K562 (cell line): ENCODE measurements around the gene TOMM6. TPM values are rescaled to one million over a fixed set of nuclear protein-coding genes. Genes with fewer than 3 reads are reported as not detected.

ENCODE experiments used
- ATAC-seq: fragments of 200-7000 bp; cut with Tn5 transposase; 3 replicates; pipeline ENCODE4 v1.9.1; 2020; ENCODE audit warnings: moderate library complexity
- BruUV-seq: library from RNA; stranded (reverse); fragments of 400-500 nt; replicated peaks from 2 replicates; lab custom pipeline; 2021; lab: Mats Ljungman, UMichigan
- CTCF ChIA-PET: fragments of 300-600 bp; formaldehyde crosslinking; extraction: SDS; loops from one replicate; lab custom pipeline; 2021; ENCODE audit warnings: low intra/inter-chr PET ratio; lab: Yijun Ruan, JAX
- POLR2A ChIA-PET: fragments of 300-600, 350-650 bp; sonication (Branson Sonifier 250); formaldehyde crosslinking; extraction: SDS; loops from one replicate; lab custom pipeline; 2021; ENCODE audit warnings: antibody characterized with exemption, inconsistent platforms; lab: Yijun Ruan, JAX
- DNase-seq, 4 experiments: peaks; one replicate each; pipeline versions ENCODE4 v3.0.0 to v3.0.0-alpha.2; 2011 to 2018; ENCODE audit warnings: low spot score in 3 of 4, mixed read lengths in 3 of 4; ENCODE audit errors: extremely low read depth in 1 of 4
- FAIRE-seq: peaks from 2 replicates; lab custom pipeline; 2011; peaks lifted over from hg19 to GRCh38; lab: Jason Lieb, UNC
- H2AFZ ChIP-seq: 2 replicates; pipeline ENCODE4 v1.6.0; 2011; ENCODE audit warnings: low read depth, low read length, control low read depth, inconsistent platforms
- H3K27ac ChIP-seq: fragments of 200-600 bp; 3 replicates; pipeline ENCODE4 v1.8.0; 2011; ENCODE audit warnings: low read depth, mild to moderate bottlenecking, control low read depth, inconsistent platforms, low read length, moderate library complexity, mixed read lengths; ENCODE audit errors: extremely low read depth
- H3K27me3 ChIP-seq, 2 experiments: fragments of 300-600 bp in 1 of 2; 2 replicates in 1 of 2; 3 replicates in 1 of 2; pipeline versions ENCODE4 v1.6.0 to v1.8.0; 2011; ENCODE audit warnings: inconsistent platforms in 2 of 2, low read length in 2 of 2, mild to moderate bottlenecking in 1 of 2, mixed read lengths in 1 of 2, moderate library complexity in 1 of 2; ENCODE audit not compliant: control insufficient read depth in 2 of 2, insufficient read depth in 2 of 2
- H3K36me3 ChIP-seq: fragments of 300-600 bp; 3 replicates; pipeline ENCODE4 v1.8.0; 2011; ENCODE audit warnings: mild to moderate bottlenecking, low read length, inconsistent platforms; ENCODE audit not compliant: control insufficient read depth, insufficient read depth
- H3K4me1 ChIP-seq, 2 experiments: fragments of 200-600 bp in 1 of 2; replicated peaks in 1 of 2; 2 replicates in 1 of 2; 3 replicates in 1 of 2; pipeline versions ENCODE4 v1.5.1 to v1.8.0; 2011; ENCODE audit warnings: inconsistent platforms in 2 of 2, low read length in 2 of 2, mild to moderate bottlenecking in 1 of 2, mixed read lengths in 1 of 2, moderate library complexity in 1 of 2; ENCODE audit not compliant: control insufficient read depth in 2 of 2, insufficient read depth in 2 of 2
- H3K4me2 ChIP-seq: 2 replicates; pipeline ENCODE4 v1.6.1; 2011; ENCODE audit warnings: low read length, control low read depth, inconsistent platforms, mixed read lengths; ENCODE audit not compliant: insufficient read depth
- H3K4me3 ChIP-seq: fragments of 200-600 bp; sonication (generic), shearing (Covaris generic); 2 replicates; pipeline ENCODE4 v1.5.1; 2016; ENCODE audit warnings: control low read depth, inconsistent platforms
- H3K79me2 ChIP-seq: fragments of 200-600 bp; 3 replicates; pipeline ENCODE4 v1.8.0; 2011; ENCODE audit warnings: low read length, inconsistent platforms; ENCODE audit not compliant: control insufficient read depth, insufficient read depth
- H3K9ac ChIP-seq, 2 experiments: 2 replicates each; pipeline versions ENCODE4 v1.6.0 to v1.6.1; 2011; ENCODE audit warnings: low read depth in 2 of 2, low read length in 2 of 2, control low read depth in 1 of 2, inconsistent platforms in 1 of 2, mild to moderate bottlenecking in 1 of 2, mixed read lengths in 1 of 2; ENCODE audit not compliant: insufficient read depth in 1 of 2
- H3K9me1 ChIP-seq: one replicate; pipeline ENCODE4 v1.6.0; 2011; ENCODE audit warnings: inconsistent platforms, mild to moderate bottlenecking, low read length, moderate library complexity; ENCODE audit not compliant: control insufficient read depth, insufficient read depth
- H3K9me3 ChIP-seq: replicated peaks from 2 replicates; pipeline ENCODE4 v1.5.1; 2011; ENCODE audit warnings: low read depth, low read length, inconsistent platforms; ENCODE audit not compliant: control insufficient read depth, insufficient read depth
- H4K20me1 ChIP-seq: replicated peaks from 2 replicates; pipeline ENCODE4 v1.6.1; 2011; ENCODE audit warnings: low read length, inconsistent platforms, mixed read lengths; ENCODE audit not compliant: control insufficient read depth, insufficient read depth
- HDAC8 ChIP-seq: fragments of 450-650 bp; IDR thresholded peaks from 2 replicates; pipeline ENCODE4 v1.6.1; 2016; ENCODE audit warnings: mild to moderate bottlenecking, missing genetic modification characterization, moderate library complexity, missing compliant biosample characterization
- MYNN ChIP-seq, 2 experiments: sonication (generic); formaldehyde crosslinking in 1 of 2; IDR thresholded peaks; 2 replicates each; pipeline versions ENCODE4 v1.5.0 to v1.6.1; 2016 to 2020; ENCODE audit warnings: antibody characterized with exemption in 1 of 2, missing genetic modification reagents in 1 of 2
- PML ChIP-seq: IDR thresholded peaks from 2 replicates; pipeline ENCODE4 v1.6.1; 2012; ENCODE audit warnings: low read length, inconsistent platforms
- POLR2A ChIP-seq: fragments of 450-650 bp; conservative IDR thresholded peaks from 2 replicates; pipeline ENCODE4 v1.6.1; 2016
- POLR2AphosphoS5 ChIP-seq: IDR thresholded peaks from 2 replicates; pipeline ENCODE4 v1.6.1; 2011; ENCODE audit warnings: mild to moderate bottlenecking, low read depth, low read length, moderate library complexity; ENCODE audit not compliant: control insufficient read depth, insufficient read depth
- RFX5 ChIP-seq: IDR thresholded peaks from 2 replicates; pipeline ENCODE4 v1.6.1; 2011; ENCODE audit warnings: low read depth, mild to moderate bottlenecking, improper control_type of control experiment, low read length
- ZMIZ1 ChIP-seq, 2 experiments: fragments of 150-350 bp in 1 of 2; IDR thresholded peaks; 2 replicates each; pipeline ENCODE4 v1.6.1; 2012 to 2016; ENCODE audit warnings: low read depth in 2 of 2, low read length in 2 of 2, mild to moderate bottlenecking in 1 of 2, moderate library complexity in 1 of 2
- WGBS: fragments of 100-300 bp; shearing (Covaris generic); methylation state at CpG from one replicate; pipeline ENCODE4 v1.1.6; 2016; ENCODE audit warnings: low coverage, mixed read lengths; ENCODE audit not compliant: insufficient coverage; ENCODE audit errors: missing lambda C conversion rate; 5-methylcytosine and 5-hydroxymethylcytosine counted together
- in situ Hi-C: fragments of 300-500 bp; cut with MboI; formaldehyde crosslinking; loops from 4 replicates; pipeline ENCODE4 v1.15.0; 2018; ENCODE audit warnings: inconsistent platforms, mixed read lengths
- intact Hi-C: fragments of 100-400 bp; cut with micrococcal nuclease; formaldehyde crosslinking; loops from 2 replicates; pipeline ENCODE4 v1.14.2; 2022
- polyA plus RNA-seq, 8 experiments: library from polyadenylated mRNA; depleted of rRNA in 4 of 8; stranded (reverse) in 5 of 8; unstranded in 3 of 8; fragments of >200 nt; fragmentation: Nextera tagmentation in 2 of 8; fragmentation: Illumina TruSeq in 1 of 8; extraction: Ambion mirVana in 2 of 8; extraction: Trizol in 1 of 8; gene quantifications; 2 replicates each; pipeline versions ENCODE4 v1.2.1 to v1.2.3, GENCODE V29; 2011 to 2014; ENCODE audit warnings: inconsistent platforms in 1 of 8, missing spikeins in 1 of 8
- total RNA-seq, 7 experiments: library from RNA; depleted of rRNA in 6 of 7; stranded (reverse); fragments of >200 nt in 6 of 7; fragmentation: Illumina TruSeq in 2 of 7; extraction: Trizol in 2 of 7; gene quantifications; 2 replicates each; pipeline versions ENCODE4 v1.2.1 to v1.2.3, GENCODE V29; 2011 to 2021; ENCODE audit warnings: low replicate concordance in 1 of 7

The TOMM6 gene
- total and polyA plus RNA-seq, 9 of the 15 experiments (the other 6 are each of a cell fraction or from before 2014, with no cell fraction given) = 380 to 2,097 (median 1,065) TPM

DNA sequence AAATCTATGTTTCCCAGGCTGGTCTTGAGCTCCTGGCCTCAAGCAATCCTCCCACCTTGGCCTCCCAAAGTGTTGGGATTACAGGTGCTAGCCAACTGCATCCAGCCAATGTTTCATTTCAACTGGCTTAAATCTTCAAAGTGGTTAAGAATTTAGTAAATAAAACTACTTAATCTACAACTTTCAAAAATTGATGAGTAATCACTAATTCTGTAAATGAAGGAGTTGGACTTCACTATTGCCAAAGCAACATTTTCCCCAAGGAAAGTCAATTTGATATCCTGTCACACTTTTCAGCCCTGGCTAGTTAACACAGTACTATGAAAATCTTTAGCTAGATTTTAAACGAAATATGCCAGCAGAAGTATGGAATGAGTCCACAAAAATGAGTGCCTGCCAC lies 3.8 kb downstream of the TOMM6 start (continued):
- no peak for TF ChIP-seq ZMIZ1 (IDR thresholded peaks at IDR 0.05; ENCODE audit: low read depth in 2 of 2, low read length in 2 of 2)
- TF ChIP-seq HDAC8 (tag) = no peak
- TF ChIP-seq, all 486 proteins: peak for 7

GRCh38 chr6:41791984-41792383 lies 4.5 kb downstream of the TOMM6 start:
- peaks cover 5% of the 10 kb centered on the region; the same call in 1 of the 2 replicates for H4K20me1 ChIP-seq
- H3K4me2 ChIP-seq = no peak overlapping the region
- in situ Hi-C loops (no loop called here), intact Hi-C loops (no loop called here)
- POLR2A ChIA-PET = interaction anchor here (0.5 to 7.1 kb wide), 5 partner anchors 8 to 312 kb away, joined by 3 to 37 read pairs (median 4); no protein-coding TSS in a partner anchor
- no peak overlapping the region for H3K27ac ChIP-seq
- no peak overlapping the region for H2AFZ ChIP-seq
- peaks cover 56% of the 10 kb centered on the region for H3K36me3 ChIP-seq
- H3K4me1 ChIP-seq = peaks cover 7 to 12% of the 10 kb centered on the region in 2 experiments; a peak in 4 of 5 replicates
- H3K27me3 ChIP-seq = no peaks in the 10 kb centered on the region
- no peak for FAIRE-seq
- TF ChIP-seq POLR2AphosphoS5 (peak; percentile 34; the same call in 1 of the 2 replicates), RFX5 (no peak), MYNN (IDR thresholded peaks at IDR 0.05) (0 out of 2 replicates have a peak, but pooled peaks have one; percentile 15), MYNN (CRISPR knock-in tag; IDR thresholded peaks at IDR 0.05) (no peak), PML (peak; percentile 30; the same call in 1 of the 2 replicates), POLR2A (peak; percentile 46)
- CTCF ChIA-PET = no interaction called here
- BruUV-seq = no TSS peak
- H3K9me1 ChIP-seq = no peaks in the 10 kb centered on the region
- 93% methylated on average over 4 of the region's 4 CpGs for WGBS
- no peak for ATAC-seq
- peaks cover 37% of the 10 kb centered on the region for H3K79me2 ChIP-seq
- no peaks in the 10 kb centered on the region for H3K9me3 ChIP-seq
- DNase-seq = no peak
- no peak overlapping the region for H3K9ac ChIP-seq
- no peak overlapping the region for H3K4me3 ChIP-seq
